Lung (tissue), 12 donors: ENCODE measurements around the gene CLRN2. TPM values are rescaled to one million over a fixed set of nuclear protein-coding genes. Genes with fewer than 3 reads are reported as not detected.

Experiments
- ATAC-seq: fragments of 200-7000 bp; cut with Tn5 transposase; one replicate; pipeline ENCODE4 v1.9.1; 2020; ENCODE audit warnings: moderate number of reproducible peaks; ENCODE audit not compliant: insufficient read depth, low FRiP score
- DNase-seq, 3 donors: peaks; one replicate each; pipeline ENCODE4 v3.0.0-alpha.2; 2013 to 2017
- H3K27ac ChIP-seq, 2 donors: one replicate each; pipeline ENCODE4 v1.5.1; 2013; ENCODE audit warnings: mild to moderate bottlenecking in 2 of 2, moderate library complexity in 2 of 2, control low read depth in 1 of 2, inconsistent platforms in 1 of 2, low read depth in 1 of 2, low read length in 1 of 2
- H3K27me3 ChIP-seq, 3 donors: one replicate each; pipeline ENCODE4 v1.5.1; 2013; ENCODE audit warnings: low read length in 2 of 3; ENCODE audit not compliant: control insufficient read depth in 3 of 3, insufficient read depth in 3 of 3
- H3K36me3 ChIP-seq, 4 donors: one replicate each; pipeline ENCODE4 v1.5.1; 2013; ENCODE audit warnings: low read length in 4 of 4, mild to moderate bottlenecking in 1 of 4, moderate library complexity in 1 of 4; ENCODE audit not compliant: control insufficient read depth in 4 of 4, insufficient read depth in 4 of 4
- H3K4me1 ChIP-seq, 5 donors: one replicate each; pipeline ENCODE4 v1.5.1; 2013; ENCODE audit warnings: low read length in 5 of 5, mild to moderate bottlenecking in 2 of 5, moderate library complexity in 1 of 5; ENCODE audit not compliant: control insufficient read depth in 5 of 5, insufficient read depth in 5 of 5
- H3K4me3 ChIP-seq: one replicate; pipeline ENCODE4 v1.5.1; 2013; ENCODE audit warnings: mild to moderate bottlenecking, control low read depth, moderate library complexity
- H3K9ac ChIP-seq, 2 donors: one replicate each; pipeline ENCODE4 v1.5.1; 2013; ENCODE audit warnings: low read length in 2 of 2, control low read depth in 1 of 2; ENCODE audit not compliant: insufficient read depth in 1 of 2
- H3K9me3 ChIP-seq, 4 donors: one replicate each; pipeline ENCODE4 v1.5.1; 2013; ENCODE audit warnings: low read length in 3 of 4, mild to moderate bottlenecking in 1 of 4, moderate library complexity in 1 of 4; ENCODE audit not compliant: control insufficient read depth in 4 of 4, insufficient read depth in 3 of 4
- WGBS, 2 donors: extraction: QIAGEN DNeasy Blood & Tissue Kit; methylation state at CpG; one replicate each; pipeline ENCODE4 v1.1.7; 2013; 5-methylcytosine and 5-hydroxymethylcytosine counted together
- polyA plus RNA-seq, 2 donors: library from polyadenylated mRNA; stranded (reverse); fragments of 200-250 nt; gene quantifications; one replicate each; pipeline ENCODE4 v1.2.1, GENCODE V29; 2013
- total RNA-seq, 2 donors: library from RNA; depleted of rRNA in 1 of 2; stranded (reverse); fragments of >200 nt in 1 of 2; gene quantifications; one replicate each; pipeline ENCODE4 v1.2.1, GENCODE V29; 2014 to 2021
- TF ChIP-seq, protein P1 (sequence below): IDR thresholded peaks from 2 replicates; pipeline ENCODE4 v1.5.1; 2012; ENCODE audit warnings: mild to moderate bottlenecking; ENCODE audit errors: control extremely low read depth, extremely low read depth
- donor health status: control.
- donor health status: control.
- donor health status: Bipolar disorder and iron deficiency.
- donor health status: healthy.
- donor health status: DM: yes; HTN: yes; CAD: no.

The CLRN2 gene
- total and polyA plus RNA-seq, 4 donors = not detected

DNA sequence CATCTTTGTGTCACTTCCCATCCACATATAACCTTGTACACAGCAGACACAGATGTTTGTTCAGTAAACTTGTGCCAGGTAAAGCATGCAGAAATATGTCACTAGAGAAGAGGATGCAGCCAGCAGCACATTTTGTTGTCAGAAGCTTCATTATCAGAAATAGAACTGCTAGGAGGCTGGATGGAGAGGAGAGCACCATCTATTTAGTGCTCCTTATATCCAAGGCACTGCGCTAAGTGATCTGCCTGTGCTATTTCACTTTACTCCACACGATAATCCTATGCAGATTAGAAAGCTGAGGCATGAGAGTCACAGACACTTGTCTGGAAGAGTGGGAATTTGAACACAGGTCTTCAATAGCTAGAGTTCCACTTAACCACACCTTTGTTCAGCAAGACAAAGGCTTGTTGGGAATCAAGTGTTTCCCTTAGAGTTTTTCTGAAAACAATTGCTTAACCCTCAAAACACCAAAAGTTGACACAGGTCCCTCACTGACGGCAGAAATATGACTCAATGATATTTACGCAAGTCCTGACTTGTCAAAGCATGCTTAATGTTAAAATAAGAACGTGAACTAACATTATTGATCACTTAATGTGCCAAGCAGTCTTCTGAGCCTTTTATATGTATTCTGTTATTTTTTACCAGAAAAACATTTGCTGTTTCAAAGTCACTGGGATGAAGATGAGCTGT lies 1.8 kb upstream of the CLRN2 start:
- no peak for ATAC-seq
- TF ChIP-seq, protein P1, sequence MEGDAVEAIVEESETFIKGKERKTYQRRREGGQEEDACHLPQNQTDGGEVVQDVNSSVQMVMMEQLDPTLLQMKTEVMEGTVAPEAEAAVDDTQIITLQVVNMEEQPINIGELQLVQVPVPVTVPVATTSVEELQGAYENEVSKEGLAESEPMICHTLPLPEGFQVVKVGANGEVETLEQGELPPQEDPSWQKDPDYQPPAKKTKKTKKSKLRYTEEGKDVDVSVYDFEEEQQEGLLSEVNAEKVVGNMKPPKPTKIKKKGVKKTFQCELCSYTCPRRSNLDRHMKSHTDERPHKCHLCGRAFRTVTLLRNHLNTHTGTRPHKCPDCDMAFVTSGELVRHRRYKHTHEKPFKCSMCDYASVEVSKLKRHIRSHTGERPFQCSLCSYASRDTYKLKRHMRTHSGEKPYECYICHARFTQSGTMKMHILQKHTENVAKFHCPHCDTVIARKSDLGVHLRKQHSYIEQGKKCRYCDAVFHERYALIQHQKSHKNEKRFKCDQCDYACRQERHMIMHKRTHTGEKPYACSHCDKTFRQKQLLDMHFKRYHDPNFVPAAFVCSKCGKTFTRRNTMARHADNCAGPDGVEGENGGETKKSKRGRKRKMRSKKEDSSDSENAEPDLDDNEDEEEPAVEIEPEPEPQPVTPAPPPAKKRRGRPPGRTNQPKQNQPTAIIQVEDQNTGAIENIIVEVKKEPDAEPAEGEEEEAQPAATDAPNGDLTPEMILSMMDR = no peak
- H3K27ac ChIP-seq = peak overlapping the region in 1 of 2 donors; percentile 39
- peaks cover 0 to 7% (median 2%) of the 10 kb centered on the region in 4 donors for H3K36me3 ChIP-seq
- no peak for DNase-seq
- H3K27me3 ChIP-seq = peaks cover 0 to 5% (median 3%) of the 10 kb centered on the region in 3 donors
- H3K9ac ChIP-seq = peak overlapping the region in 1 of 2 donors; percentile 38
- 65 to 69% methylated on average over 5 of the region's 5 CpGs for WGBS, 2 donors
- peaks cover 0 to 18% (median 5%) of the 10 kb centered on the region in 5 donors for H3K4me1 ChIP-seq
- H3K9me3 ChIP-seq = no peaks in the 10 kb centered on the region
- H3K4me3 ChIP-seq = no peak overlapping the region

GRCh38 chr4:17515445-17516407 lies 761 bp downstream of the CLRN2 start:
- TF ChIP-seq, protein P1 = no peak
- Histone ChIP-seq H3K27me3 (peaks cover 0 to 5% (median 3%) of the 10 kb centered on the region in 3 donors), H3K4me3 (no peak overlapping the region)

DNA sequence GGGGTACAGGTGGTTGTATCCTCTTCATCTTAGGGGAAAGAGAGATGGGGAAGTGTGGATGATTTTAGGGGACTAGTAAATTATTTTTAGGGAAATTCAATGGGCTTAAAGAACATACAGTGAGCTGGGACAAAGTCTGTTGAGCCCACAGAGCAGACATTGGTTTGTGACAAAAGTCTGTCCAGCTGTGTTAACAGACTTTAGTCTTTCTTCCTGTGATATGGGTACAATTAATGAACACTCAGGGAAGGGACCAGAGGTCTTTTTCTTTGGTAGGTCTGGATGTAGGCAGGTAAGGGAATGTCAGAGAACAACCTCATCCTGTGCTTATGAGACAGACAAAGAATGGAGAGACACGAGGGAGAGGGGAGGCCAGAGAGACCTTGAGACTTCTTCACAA lies 2.0 kb downstream of the CLRN2 start:
- TF ChIP-seq, protein P1 = no peak
- H3K4me3 ChIP-seq = no peak overlapping the region
- peaks cover 0 to 8% (median 3%) of the 10 kb centered on the region in 5 donors for H3K4me1 ChIP-seq
- no peaks in the 10 kb centered on the region for H3K9me3 ChIP-seq
- ATAC-seq (no peak), DNase-seq (no peak)
- WGBS, 2 donors = 69 to 77% methylated on average over 1 of the region's 1 CpG
- H3K27ac ChIP-seq = no peak overlapping the region
- peaks cover 0 to 5% (median 3%) of the 10 kb centered on the region in 3 donors for H3K27me3 ChIP-seq
- no peaks in the 10 kb centered on the region for H3K36me3 ChIP-seq
- H3K9ac ChIP-seq = no peak overlapping the region

More at GRCh38 chr4:17515445-17516407, 761 bp downstream of the CLRN2 start:
- WGBS, 2 donors = 57 to 74% methylated on average over 14 of the region's 14 CpGs
- Histone ChIP-seq H3K9me3 (no peaks in the 10 kb centered on the region), H3K9ac (no peak overlapping the region), H3K27ac (peak overlapping the region in 1 of 2 donors; percentile 17), H3K4me1 (peaks cover 0 to 14% (median 3%) of the 10 kb centered on the region in 5 donors), H3K36me3 (no peaks in the 10 kb centered on the region)
- DNase-seq (peak in 1 of 3 donors; percentile 20), ATAC-seq (no peak)
